Kidney tubule cell (primary cell): ENCODE results near the gene SH3GLB2.
A peak's percentile ranks its signal among the peaks of the same experiment; 100 is the strongest.

ENCODE experiments used
- DNase-seq: peaks from one replicate; pipeline ENCODE4 v3.0.0-alpha.2; 2018; ENCODE audit warnings: low spot score

The SH3GLB2 gene

GRCh38 chr9:129028192-129028966 is at the start of gene SH3GLB2:
SH3GLB2 (minus strand) TSS chr9:129028331; CDS start chr9:129028154, 177 bp downstream.
- peak; percentile 93 for DNase-seq

GRCh38 chr9:129077236-129077635 is 49.1 kb upstream of the SH3GLB2 start:
- DNase-seq, result no peak

DNA sequence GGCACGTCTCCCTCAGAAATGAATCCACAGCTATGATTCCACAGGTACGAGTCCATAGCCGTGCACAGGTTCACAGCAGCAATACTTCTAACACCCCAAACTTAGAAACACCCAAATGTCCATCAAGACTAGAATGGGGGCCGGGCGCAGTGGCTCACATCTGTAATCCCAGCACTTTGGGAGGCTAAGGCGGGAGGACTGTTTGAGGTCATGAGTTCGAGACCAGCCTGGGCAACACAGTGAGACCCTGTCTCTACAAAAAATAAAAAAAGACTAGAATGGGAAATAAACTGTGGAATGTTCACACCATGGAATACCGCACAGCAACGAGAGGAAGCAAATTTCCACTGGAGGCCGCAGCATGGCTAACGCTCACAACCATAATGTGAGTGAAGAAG is 48.5 kb upstream of the SH3GLB2 start:
- no peak for DNase-seq

- DNase-seq, result no peak
Measured at GRCh38 chr9:129075996-129076639, 48.0 kb upstream of the SH3GLB2 start.

DNA sequence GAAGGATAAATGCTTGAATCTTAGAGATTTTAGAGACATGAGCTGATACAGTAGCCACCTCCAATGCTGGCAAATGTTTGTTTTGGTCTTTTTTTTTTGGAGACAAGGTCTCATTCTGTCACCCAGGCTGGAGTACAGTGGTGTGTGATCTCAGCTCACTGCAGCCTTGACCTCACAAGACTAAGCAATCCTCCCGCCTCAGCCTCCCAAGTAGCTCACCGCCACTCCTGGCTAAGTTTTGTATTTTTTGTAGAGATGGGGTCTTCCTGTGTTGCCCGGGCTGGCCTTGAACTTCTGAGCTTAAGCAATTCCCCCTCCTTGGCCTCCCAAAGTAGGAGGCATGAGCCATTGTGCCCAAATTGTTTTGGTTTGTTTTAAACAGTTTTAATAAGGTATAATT is 46.0 kb upstream of the SH3GLB2 start:
- DNase-seq, result no peak

DNA sequence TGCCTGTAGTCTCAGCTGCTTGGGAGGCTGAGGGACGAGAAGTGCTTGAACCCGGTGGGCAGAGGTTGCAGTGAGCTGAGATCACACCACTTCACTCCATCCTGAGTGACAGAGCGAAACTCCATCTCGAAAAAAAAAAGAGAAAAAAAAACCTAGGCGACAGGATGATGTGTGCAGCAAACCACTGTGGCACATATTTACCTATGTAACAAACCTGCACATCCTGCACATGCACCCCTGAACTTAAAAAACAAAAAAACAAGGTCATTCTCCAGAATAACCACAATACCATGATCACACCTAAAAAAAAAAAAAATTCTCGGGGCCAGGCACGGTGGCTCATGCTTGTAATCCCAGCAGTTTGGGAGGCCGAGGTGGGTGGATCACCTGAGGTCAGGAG is 45.3 kb upstream of the SH3GLB2 start:
- DNase-seq, result no peak

DNA sequence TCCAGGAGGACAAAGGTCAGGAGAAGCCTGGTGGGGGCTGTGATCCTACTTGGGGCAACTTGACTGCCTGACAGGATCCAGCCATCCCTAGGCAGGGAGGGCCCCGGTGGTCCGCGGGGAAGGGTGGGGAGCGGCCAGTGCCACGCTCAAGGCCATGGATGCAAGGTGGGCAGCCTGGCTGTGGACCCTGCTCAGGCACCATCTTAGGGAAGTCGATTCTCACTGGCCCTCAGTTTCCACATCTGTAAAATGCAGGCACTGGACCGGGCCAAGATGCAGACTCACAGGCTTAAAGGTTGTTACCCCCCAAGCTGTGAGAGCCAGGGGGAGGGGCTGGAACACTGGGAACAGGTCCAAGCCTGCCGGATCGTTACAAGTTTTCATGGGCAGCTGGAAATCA is 44.0 kb upstream of the SH3GLB2 start:
- DNase-seq, result no peak

GRCh38 chr9:129071526-129072126 is 43.5 kb upstream of the SH3GLB2 start:
- no peak for DNase-seq

DNA sequence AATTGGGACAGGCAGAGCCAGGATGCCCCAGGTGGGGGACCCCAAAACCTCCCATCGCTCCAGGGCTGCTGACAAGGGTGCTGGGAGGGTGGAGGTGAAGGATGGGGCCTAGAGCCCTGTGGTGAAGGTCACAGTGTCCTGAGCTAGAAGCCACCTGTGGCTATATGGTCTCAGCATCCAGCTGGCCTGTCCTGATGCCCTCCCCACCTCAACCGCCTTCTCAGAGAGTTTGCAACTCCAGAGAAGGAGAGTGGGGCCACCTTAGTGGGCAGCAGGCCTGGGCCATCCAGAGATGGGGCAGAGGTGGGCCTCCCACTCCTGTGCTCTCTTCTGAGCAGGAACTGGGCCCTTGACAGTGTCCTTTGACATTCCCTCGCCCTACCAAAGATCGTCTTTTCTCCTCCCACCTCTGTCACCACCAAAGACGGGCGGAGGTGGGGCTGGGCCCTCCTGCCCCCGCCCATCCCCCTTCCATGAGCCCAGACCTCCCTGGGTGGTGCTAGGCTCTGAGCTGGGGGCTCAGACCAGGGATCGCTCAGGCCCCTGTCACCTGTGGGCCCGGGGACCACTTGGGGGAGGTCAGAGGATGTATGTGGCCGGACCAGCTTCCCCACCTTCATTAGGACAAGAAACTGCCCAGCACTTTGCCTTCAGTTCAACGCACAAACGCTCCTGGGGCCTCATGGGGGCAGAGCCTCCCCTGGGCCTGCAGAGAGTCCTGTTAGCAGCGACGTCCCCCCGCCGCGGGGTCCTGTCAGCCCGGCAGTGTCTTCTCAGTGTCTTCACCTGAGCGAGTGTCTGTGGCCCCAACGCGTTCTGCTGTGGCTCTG is 42.8 kb upstream of the SH3GLB2 start:
- DNase-seq, result no peak

- no peak for DNase-seq
Measured at GRCh38 chr9:129069862-129070641, 41.9 kb upstream of the SH3GLB2 start.

GRCh38 chr9:129068990-129069861 is 41.1 kb upstream of the SH3GLB2 start:
- no peak for DNase-seq

- no peak for DNase-seq
Measured at GRCh38 chr9:129068110-129068509, 40.0 kb upstream of the SH3GLB2 start.

- DNase-seq, result no peak
Measured at GRCh38 chr9:129064499-129064908, 36.4 kb upstream of the SH3GLB2 start.

DNA sequence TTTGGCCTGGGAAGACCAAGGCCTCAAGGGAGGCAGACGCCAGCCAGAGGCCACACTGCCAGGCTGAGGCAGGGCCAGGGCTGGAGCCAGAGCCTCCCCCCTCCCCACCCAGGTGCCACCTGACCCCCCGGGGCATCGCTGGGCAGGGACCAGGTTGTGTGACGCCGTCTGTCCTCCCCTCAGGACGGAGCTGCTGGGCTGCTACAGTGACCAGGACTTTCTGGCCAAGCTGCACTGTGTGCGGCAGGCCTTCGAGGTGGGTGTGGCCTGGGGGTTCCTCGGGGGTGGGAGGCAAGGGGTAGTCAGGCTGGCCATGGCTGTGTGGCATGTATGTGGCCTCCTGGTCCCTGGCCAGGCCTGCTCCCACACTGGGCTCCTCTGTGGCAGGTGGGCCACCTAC is 34.9 kb upstream of the SH3GLB2 start:
- no peak for DNase-seq

DNA sequence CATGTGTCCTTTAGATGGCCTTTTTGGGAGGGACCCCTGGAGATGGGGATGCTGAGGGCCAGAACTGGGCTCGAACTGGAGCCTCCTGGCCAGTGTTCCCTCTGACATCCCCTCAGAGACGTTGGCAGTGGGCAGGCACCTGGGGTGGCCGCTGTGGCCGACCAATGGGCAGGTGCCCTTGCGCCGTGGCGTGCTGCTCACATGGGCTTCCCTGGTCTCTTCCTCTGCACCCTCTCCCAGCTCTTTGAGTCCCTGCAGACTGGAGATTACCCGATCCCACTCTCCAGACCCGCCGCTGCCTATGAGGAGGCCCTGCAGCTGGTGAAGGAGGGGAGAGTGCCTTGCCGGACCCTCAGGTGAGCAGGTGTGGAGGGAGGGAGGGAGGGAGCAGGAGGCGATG is 32.9 kb upstream of the SH3GLB2 start:
- DNase-seq, result no peak

GRCh38 chr9:129059796-129060785 is 32.0 kb upstream of the SH3GLB2 start:
- DNase-seq, result no peak

DNA sequence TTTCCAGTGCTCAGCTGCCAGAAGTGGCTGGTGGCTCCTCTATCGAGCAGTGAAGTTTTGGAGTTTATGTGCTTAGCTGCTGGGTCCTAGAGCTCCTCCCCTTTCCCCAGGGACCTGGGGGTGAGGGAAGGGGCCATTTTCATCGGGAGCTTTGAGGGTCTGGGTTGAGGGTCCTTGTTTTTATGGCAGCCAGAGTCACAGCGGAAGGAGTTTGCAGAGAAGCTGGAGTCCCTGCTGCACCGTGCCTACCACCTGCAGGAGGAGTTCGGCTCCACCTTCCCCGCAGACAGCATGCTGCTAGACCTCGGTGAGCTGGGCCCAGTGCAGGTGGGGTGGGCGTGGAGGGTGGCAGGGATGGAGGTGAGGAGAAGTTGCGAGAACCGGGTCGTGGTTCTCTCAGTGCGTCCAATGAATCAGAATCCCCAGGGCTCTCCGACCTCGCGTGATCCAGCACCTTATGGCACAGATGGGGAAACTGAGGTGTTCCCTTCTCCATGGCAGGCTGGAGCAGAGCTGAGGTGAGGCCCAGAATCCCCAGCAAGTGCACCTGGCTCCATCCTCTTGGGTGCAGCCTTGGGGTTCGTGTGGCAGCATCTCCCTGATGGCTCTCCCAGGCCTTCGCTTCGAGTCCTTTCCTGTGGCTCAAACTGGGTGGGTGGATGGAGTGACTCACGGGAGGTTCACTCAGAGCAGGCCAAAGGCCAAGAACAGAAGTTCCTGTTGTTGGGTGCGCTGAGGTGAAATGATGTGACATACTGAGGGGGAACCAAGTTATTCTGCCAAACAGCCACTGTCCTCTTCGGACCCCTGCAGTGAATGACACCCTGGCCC is 31.0 kb upstream of the SH3GLB2 start:
- peak; percentile 46 for DNase-seq

GRCh38 chr9:129054163-129054851 is 26.2 kb upstream of the SH3GLB2 start:
- DNase-seq, result no peak
